ENCODE results near the gene EDN3.
"Not testable (repeated sequence)": the region's sequence is repeated elsewhere in the genome, so short reads cannot be mapped to it uniquely, and the experiment has no call there.

Gene EDN3

DNA sequence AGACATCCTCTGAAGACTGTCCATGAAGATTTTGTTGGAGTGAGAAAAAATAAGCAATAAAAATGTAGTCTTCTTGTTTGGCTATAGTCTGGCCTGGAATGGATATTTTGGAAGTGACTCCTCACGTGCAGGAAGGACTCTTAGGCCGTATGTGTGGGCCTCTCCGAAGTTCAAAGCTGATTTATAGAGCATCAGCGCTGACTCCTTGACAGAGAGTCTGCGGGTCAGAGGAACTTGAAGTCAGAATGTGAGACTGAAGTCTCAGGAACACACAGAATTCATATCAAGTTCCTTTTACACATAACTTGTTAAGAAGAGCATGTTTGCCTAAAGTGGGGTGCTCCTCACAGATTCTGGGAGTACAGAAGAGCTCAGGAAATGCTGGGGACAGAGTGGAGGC is 36.1 kb downstream of the EDN3 start:
- DNase-seq (ENCODE audit: low spot score) = no peak

DNA sequence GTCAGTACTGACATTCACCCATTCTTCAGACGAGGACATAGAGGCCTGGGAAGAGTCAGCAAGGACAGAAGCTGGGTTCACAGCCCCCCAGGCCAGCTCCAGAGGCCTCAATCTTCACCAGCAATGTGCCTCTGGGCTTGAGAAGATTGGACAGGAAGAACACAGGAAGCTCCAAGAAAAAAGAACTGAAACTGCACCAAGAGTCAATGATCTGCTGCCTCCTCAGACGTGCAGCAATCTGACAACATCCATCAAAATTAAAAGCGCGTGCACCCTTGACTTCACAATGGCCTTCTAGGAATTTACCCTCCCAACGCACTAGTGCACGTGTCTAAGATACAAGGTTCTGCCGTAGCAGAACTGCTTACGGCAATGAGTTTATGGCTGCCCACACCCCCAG is 38.0 kb downstream of the EDN3 start:
- not testable (repeated sequence) for DNase-seq (ENCODE audit: low spot score)

DNA sequence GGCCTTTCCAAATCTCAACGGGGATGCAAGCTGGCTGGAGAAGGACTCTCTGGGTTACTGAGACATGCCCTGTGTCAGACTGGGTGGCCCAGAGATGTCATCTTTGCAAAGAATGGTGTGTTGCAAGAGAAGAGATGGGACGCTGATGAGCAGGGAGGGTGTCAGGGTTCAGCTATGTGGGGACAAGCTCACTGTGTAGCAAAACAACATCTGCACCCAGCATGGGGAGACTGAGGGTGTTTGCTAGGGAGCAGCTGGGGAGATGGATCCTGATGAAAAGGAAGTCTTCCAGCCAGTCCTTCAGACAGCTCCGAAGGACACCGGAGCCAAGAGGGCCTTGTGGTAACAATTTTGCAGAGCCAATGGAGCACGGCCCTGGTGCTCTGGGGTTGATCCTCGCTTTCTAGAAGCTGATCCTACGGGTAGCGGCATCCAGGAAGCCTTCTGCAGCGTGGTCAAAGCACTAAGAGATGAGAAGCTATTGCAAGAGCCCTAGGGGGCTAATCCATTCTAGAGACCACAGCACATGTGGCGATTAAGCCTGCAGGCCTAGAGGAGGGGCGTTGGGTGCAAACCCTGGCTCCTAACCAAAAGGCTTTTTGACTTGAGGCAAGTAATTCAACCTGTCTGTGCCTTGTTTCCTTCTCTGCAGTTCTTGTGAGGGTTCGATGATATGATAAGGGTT is 39.9 kb downstream of the EDN3 start:
- no peak for DNase-seq (ENCODE audit: low spot score)

DNA sequence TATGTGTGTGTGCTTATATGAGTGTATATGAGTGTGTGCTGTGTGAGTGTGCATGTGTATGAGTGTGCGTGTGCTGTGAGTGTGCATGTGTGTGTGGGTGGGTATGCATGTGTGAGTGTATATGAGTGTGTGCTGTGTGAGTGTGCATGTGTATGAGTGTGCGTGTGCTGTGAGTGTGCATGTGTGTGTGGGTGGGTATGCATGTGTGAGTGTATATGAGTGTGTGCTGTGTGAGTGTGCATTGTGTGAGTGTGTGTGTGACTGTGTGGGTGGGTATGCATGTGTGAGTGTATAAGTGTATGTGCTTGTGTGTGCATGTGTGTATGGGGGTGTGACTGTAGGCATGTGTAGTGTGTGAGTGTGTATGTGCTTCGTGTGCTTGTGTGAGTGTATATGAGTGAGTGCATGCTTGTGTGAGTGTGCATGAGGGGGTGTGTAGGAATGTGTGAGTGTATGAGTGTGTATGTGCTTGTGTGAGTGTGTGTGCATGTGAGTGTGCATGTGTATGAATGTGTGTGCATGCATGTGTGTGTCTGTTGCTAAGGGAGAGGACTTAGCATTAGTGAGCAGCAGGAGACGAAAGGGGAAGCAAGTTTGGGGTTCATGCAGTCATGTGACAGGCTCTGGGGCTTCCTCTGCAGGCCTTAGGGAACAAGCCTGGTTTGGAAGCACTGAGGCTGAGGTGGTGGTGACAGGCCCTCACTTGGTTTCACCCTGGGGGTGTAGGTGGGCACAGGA is 41.0 kb downstream of the EDN3 start:
- not testable (repeated sequence) for DNase-seq (ENCODE audit: low spot score)

DNA sequence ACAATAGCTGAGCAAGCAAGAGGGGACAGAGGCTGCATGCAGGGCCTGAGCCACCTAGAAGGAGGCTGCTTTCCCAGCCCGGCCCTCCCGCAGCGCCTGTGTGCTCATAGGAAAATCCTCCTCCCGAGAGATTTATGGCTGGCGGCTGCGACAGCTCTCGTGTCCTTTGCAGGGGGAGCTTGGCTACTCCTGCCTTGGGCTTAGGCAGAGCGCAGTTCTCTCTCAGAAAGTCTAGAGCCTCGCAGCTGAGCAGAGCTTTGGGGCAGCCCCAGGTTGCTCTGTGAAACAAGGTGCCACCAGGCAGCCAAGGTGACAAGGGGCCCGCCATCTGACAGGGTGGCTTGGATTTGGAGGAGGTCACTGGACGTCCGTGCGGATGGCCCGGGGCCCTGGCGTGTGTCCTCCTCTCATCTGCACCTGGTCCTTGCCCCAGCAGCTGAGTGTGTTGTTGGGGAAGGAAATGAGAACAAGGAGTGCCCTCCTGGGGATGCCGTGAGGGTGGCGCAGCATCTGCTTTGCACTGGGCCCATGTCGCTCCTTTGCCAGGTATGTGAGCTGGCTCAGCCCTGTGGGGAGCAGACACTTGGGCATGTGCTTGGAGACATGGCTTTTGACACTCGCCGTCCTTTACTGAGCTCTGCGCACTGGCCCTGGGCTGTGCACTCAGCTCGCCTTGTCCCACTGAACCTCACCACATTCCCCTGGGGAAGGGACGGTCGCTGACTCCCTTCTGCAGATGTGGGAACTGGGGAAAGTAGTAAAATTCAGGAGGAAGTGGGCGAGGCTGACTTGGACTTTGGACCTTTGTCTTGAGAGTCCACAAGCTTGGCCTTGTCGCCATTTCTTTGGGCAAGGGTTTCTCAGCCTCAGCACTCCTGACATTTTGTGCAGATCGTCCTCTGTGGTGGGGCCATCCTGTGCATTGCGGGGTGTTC is 41.9 kb downstream of the EDN3 start:
- DNase-seq (ENCODE audit: low spot score) = no peak

DNA sequence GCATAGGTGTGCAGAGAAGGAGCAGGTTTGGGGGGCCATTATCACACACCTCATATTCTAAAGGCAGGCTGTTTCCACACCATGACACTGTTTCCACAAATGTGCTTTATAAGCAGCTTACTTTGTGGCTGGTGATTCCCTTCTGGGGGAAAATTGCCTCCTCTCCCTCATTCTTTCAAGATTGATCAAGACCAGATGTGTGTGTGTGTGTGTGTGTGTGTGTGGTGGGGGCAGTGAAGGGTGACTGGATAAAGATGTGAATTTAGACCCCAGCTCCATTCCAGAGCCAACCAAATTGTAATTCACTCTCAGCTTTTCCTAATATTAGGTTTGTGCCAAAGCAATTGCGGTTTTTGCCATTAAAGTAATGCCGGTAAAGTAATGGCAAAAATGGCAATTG is 45.6 kb downstream of the EDN3 start:
- DNase-seq (ENCODE audit: low spot score) = no peak

DNA sequence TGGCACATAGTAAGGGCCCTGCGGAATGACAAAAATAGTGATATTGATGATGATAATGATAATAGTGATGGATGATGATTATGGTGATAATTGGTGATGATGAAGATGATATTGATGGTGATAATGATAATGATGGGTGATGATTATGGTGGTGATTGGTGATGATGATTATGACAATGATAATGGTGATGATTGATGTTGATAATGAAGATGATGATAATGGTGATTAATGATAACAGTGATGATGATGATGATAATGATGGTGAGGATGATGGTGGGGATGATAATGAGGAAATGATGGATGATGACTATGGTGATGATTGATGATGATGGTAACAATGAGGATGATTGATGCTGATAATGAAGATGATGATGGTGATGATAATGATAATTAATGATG is 48.9 kb downstream of the EDN3 start:
- no peak for DNase-seq (ENCODE audit: low spot score)

DNA sequence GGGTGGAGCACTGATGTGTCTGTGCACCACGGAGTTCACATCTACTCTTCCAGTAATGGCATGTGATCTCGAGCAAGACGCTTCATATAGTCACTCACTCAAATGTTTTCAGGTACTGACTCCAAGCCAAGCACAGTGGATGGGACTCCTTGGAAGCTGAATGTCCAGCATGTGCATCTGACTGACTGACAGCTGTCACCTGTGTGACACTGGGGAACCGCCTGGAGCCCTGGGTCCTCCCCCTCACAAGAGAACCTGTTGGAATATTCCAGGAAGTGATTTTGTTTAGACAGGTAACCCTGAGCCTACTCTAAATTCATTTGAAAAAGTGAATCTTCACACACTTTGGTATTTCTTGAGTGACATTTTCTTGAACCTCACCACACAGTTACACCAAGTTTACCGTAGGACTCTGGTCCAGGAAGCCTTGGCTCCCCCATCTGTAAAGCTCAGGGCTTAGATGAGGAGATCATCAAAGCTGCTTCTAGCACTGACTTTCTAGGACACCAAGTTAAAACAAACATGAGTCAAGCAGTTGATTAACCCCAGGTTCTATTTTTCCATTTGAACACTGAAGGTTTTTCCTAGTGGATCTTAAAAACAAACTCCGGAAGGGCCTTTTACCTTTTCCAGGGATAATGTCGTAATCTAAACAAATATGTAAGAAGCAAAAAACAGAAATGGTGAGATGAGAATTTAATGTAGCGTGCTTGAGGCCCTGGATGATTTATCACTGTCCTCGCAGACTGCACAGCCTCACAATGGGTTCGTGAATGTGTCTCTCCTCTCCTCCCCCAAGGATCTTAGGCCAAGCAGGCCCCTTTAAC is 50.1 kb downstream of the EDN3 start:
- no peak for DNase-seq (ENCODE audit: low spot score)

DNA sequence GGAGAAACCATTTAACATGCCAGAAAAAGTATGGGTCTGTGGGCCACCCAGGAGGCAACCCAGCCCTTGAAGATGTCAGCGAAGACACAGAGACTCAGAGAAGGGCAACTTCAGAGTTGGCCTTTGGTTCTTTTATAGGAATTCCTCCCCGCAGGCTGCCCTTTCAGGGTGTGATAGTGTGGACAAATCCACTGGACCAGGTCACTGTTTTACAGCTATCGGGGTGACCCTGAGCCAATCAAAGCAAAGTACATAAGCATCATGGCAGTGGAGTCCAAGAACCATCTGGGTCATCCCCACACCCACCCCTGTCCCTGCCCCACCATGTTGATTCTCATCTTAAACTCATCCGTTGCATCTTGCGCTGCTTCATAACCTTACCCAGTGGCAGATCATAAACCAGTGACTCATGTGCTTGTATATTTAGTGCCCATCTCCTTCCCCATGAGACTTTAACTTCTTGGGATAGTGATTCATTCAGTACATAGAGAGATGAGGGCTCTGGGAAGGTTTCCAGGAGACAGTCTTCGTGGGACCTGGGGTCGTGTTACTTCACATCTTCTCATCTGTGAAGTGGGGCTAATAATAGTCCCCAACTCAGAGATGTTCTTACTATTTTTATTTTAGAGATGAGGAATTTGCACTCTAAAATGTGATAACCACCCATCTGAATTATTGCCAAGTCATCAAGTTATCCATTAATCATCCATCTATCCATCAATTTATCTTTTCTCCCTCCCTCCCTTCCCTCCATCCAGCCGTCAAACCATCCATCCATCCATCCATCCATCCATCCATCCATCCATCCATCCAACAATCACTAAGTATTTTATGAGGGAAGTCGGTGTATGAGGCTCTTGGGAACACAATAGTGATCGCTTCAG is 51.0 kb downstream of the EDN3 start:
- DNase-seq (ENCODE audit: low spot score) = no peak

DNA sequence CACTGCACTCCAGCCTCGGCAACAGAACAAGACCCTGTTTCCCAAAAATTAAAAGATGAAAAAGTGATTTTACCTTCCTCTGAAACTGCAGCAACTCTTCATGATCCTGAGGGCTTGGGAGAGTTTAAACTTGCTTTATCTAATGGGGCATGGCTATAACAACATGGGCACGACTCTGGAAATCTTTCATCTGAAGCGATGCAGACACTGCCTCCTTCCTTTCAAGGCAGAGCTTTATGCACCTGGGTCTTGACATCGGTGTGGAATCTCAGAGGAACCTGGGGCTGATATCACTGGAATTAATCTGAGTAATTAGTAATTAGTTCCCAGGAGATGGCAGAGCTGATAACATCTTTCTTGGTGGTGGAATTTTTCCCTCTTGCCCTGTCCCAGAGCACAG is 52.1 kb downstream of the EDN3 start:
- no peak for DNase-seq (ENCODE audit: low spot score)

DNA sequence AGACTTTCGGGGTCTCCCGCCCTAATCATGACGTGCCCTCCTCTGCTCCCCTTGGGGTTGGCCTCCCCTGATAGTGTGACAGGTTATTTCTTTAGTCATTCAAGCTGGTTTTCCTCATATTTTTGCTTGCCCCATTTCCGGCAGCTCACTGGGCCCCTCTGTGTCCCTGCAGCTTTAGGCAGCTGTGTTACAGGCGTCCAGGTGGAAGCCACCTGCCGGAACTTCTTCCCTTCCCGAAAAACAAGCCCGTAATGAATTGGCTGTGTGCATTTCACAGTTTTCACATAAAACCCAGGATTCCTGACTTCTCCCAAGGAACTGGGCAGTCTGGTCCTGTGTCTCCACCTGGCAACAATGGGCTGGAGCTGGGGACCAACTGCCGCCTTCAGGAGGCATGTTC is 52.6 kb downstream of the EDN3 start:
- DNase-seq (ENCODE audit: low spot score) = no peak

DNA sequence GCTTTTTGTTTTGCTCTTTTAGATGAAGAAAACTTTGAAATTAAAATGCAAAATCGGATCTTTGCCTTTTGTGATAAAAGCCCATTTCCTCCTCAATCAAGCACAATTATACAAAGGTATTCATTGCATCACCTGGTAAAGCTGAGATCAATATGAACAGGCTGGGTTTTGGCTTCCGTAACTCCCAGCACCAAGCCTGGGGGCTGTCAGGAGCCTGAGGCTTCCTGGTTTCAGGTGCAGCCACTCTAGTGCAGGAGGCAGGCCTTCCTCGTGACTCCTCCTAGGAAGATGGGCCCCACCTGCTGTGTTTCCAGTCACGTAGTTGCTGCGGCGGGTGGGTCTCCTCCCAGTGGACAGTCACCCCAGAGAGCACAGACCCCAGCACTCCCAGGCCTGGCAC is 54.0 kb downstream of the EDN3 start:
- DNase-seq (ENCODE audit: low spot score) = no peak

DNA sequence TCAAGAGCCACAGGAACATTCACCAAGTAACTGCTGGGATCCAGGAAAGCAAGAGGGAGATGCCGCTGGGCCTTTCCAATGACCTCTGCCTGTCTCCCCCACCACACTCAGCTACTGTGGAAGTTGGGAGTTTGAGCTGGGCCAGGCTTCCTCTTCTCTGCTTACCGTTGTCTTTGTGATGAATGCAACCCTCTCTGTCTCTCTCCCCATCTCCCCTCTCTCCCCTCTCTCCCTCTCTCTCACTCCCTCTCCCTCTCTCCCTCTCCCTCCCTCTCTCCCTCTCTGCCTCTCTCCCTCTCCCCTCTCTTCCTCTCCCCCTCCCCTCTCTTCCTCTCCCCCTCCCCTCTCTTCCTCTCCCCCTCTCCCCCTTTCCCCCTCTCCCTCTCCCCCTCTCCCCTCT is 54.8 kb downstream of the EDN3 start:
- DNase-seq (ENCODE audit: low spot score) = no peak

DNA sequence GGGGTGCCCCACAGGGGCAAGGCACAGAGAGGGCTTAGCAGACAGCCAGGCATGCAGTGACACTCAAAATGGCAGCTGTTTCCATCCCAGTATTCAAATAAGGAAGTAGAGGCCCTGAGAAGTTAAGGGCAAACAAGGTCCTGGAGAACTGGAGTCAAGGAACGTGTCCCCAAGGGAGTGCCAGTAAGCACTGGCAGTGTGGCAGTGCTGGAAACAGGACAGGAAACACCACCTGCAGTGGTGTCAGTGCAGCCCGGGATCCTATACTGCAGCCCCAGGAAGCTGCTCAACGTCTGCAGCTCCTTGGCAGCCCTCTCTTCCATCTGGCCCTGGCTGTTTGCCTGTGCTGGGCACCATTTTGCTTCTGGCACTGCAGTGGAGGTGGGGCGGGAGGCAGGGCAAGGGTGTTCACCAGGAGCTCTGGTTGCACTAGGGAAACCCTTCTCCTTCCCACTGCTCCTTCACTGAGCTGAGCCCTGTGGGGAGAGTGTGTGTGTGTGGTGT is 56.3 kb downstream of the EDN3 start:
- DNase-seq (ENCODE audit: low spot score) = no peak

DNA sequence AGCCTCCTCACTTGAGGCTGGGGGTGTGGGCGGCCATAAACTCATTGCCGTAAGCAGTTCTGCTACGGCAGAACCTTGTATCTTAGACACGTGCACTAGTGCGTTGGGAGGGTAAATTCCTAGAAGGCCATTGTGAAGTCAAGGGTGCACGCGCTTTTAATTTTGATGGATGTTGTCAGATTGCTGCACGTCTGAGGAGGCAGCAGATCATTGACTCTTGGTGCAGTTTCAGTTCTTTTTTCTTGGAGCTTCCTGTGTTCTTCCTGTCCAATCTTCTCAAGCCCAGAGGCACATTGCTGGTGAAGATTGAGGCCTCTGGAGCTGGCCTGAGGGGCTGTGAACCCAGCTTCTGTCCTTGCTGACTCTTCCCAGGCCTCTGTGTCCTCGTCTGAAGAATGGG is 58.4 kb downstream of the EDN3 start:
- not testable (repeated sequence) for DNase-seq (ENCODE audit: low spot score)

DNA sequence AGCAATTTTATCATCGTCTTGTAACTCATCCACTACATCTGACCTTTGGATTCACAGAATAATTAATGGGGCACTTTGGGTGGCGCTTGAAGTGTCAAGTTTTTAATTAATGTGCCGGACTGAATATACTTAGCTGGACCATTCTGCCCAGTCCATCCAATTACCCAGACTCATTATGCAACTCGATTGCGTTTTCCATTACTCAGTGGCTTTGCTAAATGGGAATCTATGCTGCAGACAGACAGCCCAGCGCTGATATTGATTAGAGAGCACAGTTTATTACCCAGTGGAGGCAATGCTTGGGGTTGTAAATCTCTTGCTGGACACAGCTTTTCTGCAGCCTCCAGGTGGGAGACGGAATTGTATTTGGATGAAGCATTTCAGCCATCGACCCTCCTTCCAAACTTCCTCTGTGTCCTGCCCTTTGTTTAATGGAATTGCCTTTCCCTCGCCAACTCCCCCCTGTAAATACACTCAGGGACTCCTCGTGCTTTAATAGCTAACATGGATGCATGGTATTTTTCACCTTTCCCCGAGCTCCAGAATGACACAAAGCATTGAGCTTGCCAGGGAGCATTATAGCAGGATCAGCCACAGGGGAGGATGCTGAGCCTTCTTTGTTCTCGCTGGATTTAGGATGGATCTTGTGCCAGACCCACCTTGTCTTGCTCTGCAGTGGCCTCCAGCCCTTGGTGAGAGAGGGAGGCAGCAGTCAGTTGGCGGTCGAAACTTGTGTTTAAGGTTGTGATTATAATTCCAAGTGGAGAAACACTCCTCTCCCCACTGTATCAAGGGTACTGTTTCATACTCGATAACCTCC is 59.7 kb downstream of the EDN3 start:
- no peak for DNase-seq (ENCODE audit: low spot score)

DNA sequence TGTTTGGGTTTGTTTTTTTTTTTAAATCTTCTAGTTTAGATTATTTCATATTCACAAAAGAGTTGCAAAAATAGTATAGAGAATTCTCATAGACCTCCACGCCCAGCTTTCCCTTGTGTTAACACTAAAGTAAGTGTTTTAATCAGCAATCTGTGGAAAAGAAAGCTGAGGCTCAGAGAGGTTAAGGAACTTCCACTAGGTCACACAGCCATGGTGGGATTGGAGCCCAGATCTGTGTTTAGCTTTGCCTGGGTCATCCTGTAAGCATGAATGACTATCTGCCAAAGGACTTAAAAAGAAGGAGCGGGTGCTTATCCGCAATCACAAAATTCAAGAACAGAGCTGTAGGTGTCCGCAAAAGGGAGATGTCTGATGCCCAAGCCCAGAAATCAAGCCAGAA is 60.5 kb downstream of the EDN3 start:
- DNase-seq (ENCODE audit: low spot score) = no peak

DNA sequence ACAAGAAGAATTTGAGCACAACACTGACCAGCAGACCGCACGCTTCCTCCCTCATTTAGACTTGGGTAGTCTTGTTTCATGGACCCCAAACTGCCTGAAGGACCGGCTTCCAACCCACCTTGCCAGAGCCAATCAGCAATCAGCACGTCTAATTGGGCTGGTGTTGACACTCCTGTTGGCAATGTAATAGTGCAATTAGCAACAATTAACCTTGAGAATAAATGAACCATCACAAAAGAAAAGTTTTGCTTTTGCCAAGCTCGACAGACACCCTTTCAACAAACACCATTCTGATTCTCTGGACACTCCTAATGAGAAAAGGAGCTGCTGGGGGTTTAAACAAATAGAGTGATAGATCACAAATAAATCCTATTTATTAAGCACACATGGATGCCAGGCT is 61.0 kb downstream of the EDN3 start:
- no peak for DNase-seq (ENCODE audit: low spot score)

DNA sequence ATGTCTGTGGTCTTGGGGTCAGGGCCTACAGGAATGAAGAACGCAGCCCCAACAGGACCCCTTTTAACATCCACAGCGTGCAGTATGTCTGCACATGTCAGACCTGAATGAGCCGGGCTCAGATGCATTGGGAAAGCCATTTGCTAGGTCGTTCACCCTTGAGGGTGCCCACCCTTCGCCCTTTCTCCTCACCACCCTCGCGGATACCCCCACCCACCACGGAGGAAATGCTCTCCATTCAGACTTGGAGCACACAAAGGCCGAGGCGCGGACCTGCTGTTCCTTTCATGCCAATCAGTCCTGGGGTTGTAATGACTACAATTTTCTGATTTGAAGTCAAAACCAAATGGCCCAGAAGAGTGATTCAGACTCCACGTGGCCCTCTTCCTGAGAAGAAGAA is 62.7 kb downstream of the EDN3 start:
- no peak for DNase-seq (ENCODE audit: low spot score)

DNA sequence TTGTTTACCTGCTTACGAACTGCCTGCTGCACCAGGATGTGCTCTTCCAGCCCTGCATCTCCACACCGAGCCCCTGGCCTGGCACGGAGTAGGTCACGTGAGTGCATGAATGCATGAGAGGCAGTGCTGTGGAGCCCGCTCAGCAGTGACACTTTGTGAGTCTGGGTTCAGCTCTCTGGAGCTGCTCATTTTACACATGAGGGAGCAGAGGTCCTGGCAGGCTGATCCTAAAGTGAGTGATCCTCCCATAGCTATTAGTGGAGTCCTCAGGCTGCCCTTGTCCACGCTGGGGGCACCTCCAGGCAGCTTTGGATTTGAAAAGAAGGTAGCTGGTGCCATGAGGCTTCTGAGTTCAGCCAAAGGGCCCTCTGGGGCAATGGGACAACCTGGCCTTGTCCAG is 64.2 kb downstream of the EDN3 start:
- DNase-seq (ENCODE audit: low spot score) = no peak

All from kidney capillary endothelial cell (primary cell).